Neural crest cell (in vitro differentiated cells): Measurements from ENCODE around the gene PRSS57. TPM values are rescaled to one million over a fixed set of nuclear protein-coding genes. Genes with fewer than 3 reads are reported as not detected.

Source experiments
- DNase-seq: peaks from one replicate; pipeline ENCODE4 v3.0.0; 2021; ENCODE audit warnings: low read depth, mixed read lengths, low spot score
- H3K27ac Mint-ChIP-seq: one replicate; pipeline ENCODE4 v1.8.0; 2021; ENCODE audit warnings: mild to moderate bottlenecking, mixed read lengths; ENCODE audit not compliant: unreplicated experiment
- H3K27me3 Mint-ChIP-seq: 2 replicates; pipeline ENCODE4 v1.8.0; 2021; ENCODE audit warnings: low read depth, mild to moderate bottlenecking, mixed read lengths
- H3K36me3 Mint-ChIP-seq: 2 replicates; pipeline ENCODE4 v1.8.0; 2021; ENCODE audit warnings: low read depth, mild to moderate bottlenecking, mixed read lengths
- H3K4me1 Mint-ChIP-seq: 2 replicates; pipeline ENCODE4 v1.8.0; 2021; ENCODE audit warnings: mixed read lengths
- H3K4me3 Mint-ChIP-seq: one replicate; pipeline ENCODE4 v1.8.0; 2021; ENCODE audit warnings: mild to moderate bottlenecking, mixed read lengths
- H3K9me3 Mint-ChIP-seq: 2 replicates; pipeline ENCODE4 v1.8.0; 2021; ENCODE audit warnings: mixed read lengths
- total RNA-seq: library from RNA; stranded (reverse); gene quantifications from 2 replicates; pipeline ENCODE4 v1.2.1, GENCODE V29; 2021
- TF ChIP-seq, protein P1 (sequence below): fragments of 200-600 bp; sonication (generic); conservative IDR thresholded peaks from 2 replicates; pipeline ENCODE4 v1.5.0; 2021; ENCODE audit warnings: antibody characterized with exemption, mild to moderate bottlenecking

Gene PRSS57
- total RNA-seq, 1 donor from 2014 or later: not detected

- no peaks in the 10 kb centered on the region for H3K9me3 Mint-ChIP-seq
- DNase-seq: peak; percentile 38
- TF ChIP-seq, protein P1, sequence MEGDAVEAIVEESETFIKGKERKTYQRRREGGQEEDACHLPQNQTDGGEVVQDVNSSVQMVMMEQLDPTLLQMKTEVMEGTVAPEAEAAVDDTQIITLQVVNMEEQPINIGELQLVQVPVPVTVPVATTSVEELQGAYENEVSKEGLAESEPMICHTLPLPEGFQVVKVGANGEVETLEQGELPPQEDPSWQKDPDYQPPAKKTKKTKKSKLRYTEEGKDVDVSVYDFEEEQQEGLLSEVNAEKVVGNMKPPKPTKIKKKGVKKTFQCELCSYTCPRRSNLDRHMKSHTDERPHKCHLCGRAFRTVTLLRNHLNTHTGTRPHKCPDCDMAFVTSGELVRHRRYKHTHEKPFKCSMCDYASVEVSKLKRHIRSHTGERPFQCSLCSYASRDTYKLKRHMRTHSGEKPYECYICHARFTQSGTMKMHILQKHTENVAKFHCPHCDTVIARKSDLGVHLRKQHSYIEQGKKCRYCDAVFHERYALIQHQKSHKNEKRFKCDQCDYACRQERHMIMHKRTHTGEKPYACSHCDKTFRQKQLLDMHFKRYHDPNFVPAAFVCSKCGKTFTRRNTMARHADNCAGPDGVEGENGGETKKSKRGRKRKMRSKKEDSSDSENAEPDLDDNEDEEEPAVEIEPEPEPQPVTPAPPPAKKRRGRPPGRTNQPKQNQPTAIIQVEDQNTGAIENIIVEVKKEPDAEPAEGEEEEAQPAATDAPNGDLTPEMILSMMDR: no peak
- H3K4me1 Mint-ChIP-seq: peaks cover 12% of the 10 kb centered on the region
- no peak overlapping the region for H3K27ac Mint-ChIP-seq
- H3K27me3 Mint-ChIP-seq: peaks cover 34% of the 10 kb centered on the region
- peak overlapping the region; percentile 83 for H3K4me3 Mint-ChIP-seq
- H3K36me3 Mint-ChIP-seq: no peaks in the 10 kb centered on the region
Observed at GRCh38 chr19:679418-680286, 15.6 kb downstream of the PRSS57 start.

- no peak for DNase-seq
- Mint-ChIP-seq H3K4me3 (peak overlapping the region; percentile 83), H3K27me3 (peaks cover 38% of the 10 kb centered on the region), H3K9me3 (no peaks in the 10 kb centered on the region), H3K27ac (no peak overlapping the region), H3K36me3 (no peaks in the 10 kb centered on the region), H3K4me1 (peaks cover 16% of the 10 kb centered on the region)
- TF ChIP-seq, protein P1: no peak
Observed at GRCh38 chr19:678791-679388, 16.4 kb downstream of the PRSS57 start.

DNA sequence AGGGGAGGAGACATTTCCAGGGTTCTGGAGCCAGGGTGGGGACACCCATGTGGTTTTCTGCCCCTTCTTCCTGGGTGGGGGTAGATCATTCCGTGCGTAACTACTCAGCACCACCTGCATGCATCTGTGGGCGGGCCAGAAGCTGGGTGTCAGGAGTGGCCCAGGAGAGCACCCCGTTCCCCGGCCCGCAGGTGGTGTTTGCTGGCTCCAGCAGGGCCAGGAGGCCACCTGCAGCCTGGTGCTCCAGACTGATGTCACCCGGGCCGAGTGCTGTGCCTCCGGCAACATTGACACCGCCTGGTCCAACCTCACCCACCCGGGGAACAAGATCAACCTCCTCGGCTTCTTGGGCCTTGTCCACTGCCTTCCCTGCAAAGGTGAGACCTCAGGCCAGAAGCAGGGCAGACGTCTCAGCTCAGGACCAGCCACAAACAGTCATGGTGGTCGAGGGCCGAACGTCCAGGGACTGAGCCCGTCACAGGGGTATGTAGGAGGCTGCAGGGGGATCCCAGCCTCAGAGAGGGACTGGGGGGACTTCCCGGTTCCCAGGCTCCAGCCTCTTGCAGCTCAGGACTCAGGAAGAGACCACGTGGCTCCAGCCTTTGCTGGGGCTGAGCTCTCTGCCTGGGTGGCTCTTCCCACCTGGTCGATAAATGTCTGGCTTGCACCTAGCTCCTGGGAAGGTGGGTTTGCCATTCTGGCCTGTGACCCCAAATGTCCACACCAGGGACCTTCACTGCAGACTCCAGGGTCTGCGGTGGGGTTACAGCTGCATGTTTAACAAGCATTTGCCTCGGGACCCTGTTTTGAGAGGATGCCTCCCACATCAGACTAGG is 17.4 kb downstream of the PRSS57 start:
- DNase-seq: no peak
- Mint-ChIP-seq H3K27ac (no peak overlapping the region), H3K36me3 (no peaks in the 10 kb centered on the region), H3K4me1 (peaks cover 20% of the 10 kb centered on the region), H3K27me3 (peaks cover 41% of the 10 kb centered on the region), H3K4me3 (peak overlapping the region; percentile 74), H3K9me3 (no peaks in the 10 kb centered on the region)
- TF ChIP-seq, protein P1: no peak

DNA sequence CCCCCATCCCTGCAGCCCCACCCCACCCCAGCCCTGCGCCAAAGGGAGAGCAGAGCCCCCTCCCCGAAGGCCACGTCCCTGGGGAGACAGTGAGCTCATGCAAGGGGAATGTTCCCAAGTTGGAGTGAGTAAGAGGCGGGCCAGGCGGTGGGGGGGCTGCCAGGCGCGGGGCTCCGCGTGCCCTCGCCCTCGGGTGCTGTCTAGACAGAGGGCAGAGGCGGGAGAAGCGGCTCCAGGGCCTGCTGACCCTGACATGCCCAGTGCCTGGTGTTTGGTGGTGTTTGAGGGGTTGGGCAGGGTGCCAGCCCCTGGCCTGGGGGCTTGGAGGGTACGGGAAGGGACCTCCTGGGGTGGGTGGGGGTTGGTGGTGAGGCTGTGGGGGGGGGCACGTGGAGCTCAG is 18.1 kb downstream of the PRSS57 start:
- DNase-seq: no peak
- Mint-ChIP-seq H3K27ac (no peak overlapping the region), H3K4me1 (peaks cover 20% of the 10 kb centered on the region), H3K36me3 (no peaks in the 10 kb centered on the region), H3K4me3 (no peak overlapping the region), H3K27me3 (peaks cover 41% of the 10 kb centered on the region), H3K9me3 (no peaks in the 10 kb centered on the region)
- TF ChIP-seq, protein P1: no peak

GRCh38 chr19:676339-677105 is 18.7 kb downstream of the PRSS57 start, which contains the start of gene FSTL3:
Gene FSTL3, plus strand, starts transcription at chr19:676392. Its CDS starts 32 bp downstream, at chr19:676424.
- TF ChIP-seq, protein P1: no peak
- Mint-ChIP-seq H3K27me3 (peaks cover 41% of the 10 kb centered on the region), H3K4me1 (peaks cover 20% of the 10 kb centered on the region), H3K9me3 (no peaks in the 10 kb centered on the region), H3K27ac (no peak within 1 kb of the TSS), H3K36me3 (no peaks in the 10 kb centered on the region), H3K4me3 (peak within 1 kb of the TSS; percentile 82)
- DNase-seq: no peak
